Common myeloid progenitor, CD34-positive (primary cell): ENCODE results near the gene LRRC45.

Source experiments
- CTCF ChIA-PET: fragments of 350-600 bp; sonication (Branson Sonifier 250); formaldehyde crosslinking; loops from one replicate; lab custom pipeline; 2021; ENCODE audit warnings: antibody characterized with exemption; lab: Charles Lee
- POLR2A ChIA-PET: fragments of 350-600 bp; sonication (Branson Sonifier 250); formaldehyde crosslinking; loops from one replicate; lab custom pipeline; 2021; ENCODE audit warnings: antibody characterized with exemption; lab: Charles Lee
- DNase-seq, 3 donors: peaks; one replicate each; pipeline versions ENCODE4 v3.0.0 to v3.0.0-alpha.2; 2013
- H3K27ac ChIP-seq, 2 experiments: 1 replicate in 1 of 2; 2 replicates in 1 of 2; pipeline ENCODE4 v1.7.0; 2013; ENCODE audit warnings: inconsistent platforms in 2 of 2, low read length in 2 of 2, mild to moderate bottlenecking in 2 of 2, low read depth in 1 of 2, moderate library complexity in 1 of 2; ENCODE audit not compliant: severe bottlenecking in 2 of 2, insufficient read depth in 1 of 2, poor library complexity in 1 of 2
- H3K27me3 ChIP-seq, 5 experiments: replicated peaks in 2 of 5; 1 replicate in 3 of 5; 2 replicates in 2 of 5; pipeline versions ENCODE4 v1.6.1 to v1.7.0; 2013; ENCODE audit warnings: low read length in 4 of 5, mild to moderate bottlenecking in 2 of 5, moderate library complexity in 2 of 5, inconsistent platforms in 1 of 5; ENCODE audit not compliant: insufficient read depth in 5 of 5, control insufficient read depth in 4 of 5
- H3K36me3 ChIP-seq, 4 experiments: 1 replicate in 2 of 4; 2 replicates in 2 of 4; pipeline versions ENCODE4 v1.6.1 to v1.7.0; 2013; ENCODE audit warnings: low read length in 3 of 4, control low read depth in 1 of 4, mild to moderate bottlenecking in 1 of 4; ENCODE audit not compliant: control insufficient read depth in 4 of 4, insufficient read depth in 4 of 4
- H3K4me1 ChIP-seq, 4 experiments: 1 replicate in 3 of 4; 2 replicates in 1 of 4; pipeline versions ENCODE4 v1.6.1 to v1.7.1; 2013; ENCODE audit warnings: low read length in 3 of 4, mild to moderate bottlenecking in 3 of 4, control low read depth in 1 of 4, inconsistent platforms in 1 of 4, moderate library complexity in 1 of 4; ENCODE audit not compliant: control insufficient read depth in 4 of 4, insufficient read depth in 4 of 4; ENCODE audit errors: control extremely low read depth in 1 of 4
- H3K4me3 ChIP-seq, 7 experiments: 1 replicate in 4 of 7; 2 replicates in 3 of 7; pipeline versions ENCODE4 v1.5.1 to v1.7.0; 2013; ENCODE audit warnings: mild to moderate bottlenecking in 7 of 7, low read length in 6 of 7, moderate library complexity in 6 of 7, inconsistent platforms in 2 of 7, low read depth in 2 of 7, control low read depth in 1 of 7; ENCODE audit not compliant: insufficient read depth in 4 of 7, control insufficient read depth in 1 of 7; ENCODE audit errors: extremely low read depth in 1 of 7
- H3K9me3 ChIP-seq, 5 experiments: 1 replicate in 4 of 5; 2 replicates in 1 of 5; pipeline versions ENCODE4 v1.6.1 to v1.7.1; 2013; ENCODE audit warnings: low read length in 4 of 5, mild to moderate bottlenecking in 2 of 5, inconsistent platforms in 1 of 5, low read depth in 1 of 5, moderate library complexity in 1 of 5; ENCODE audit not compliant: control insufficient read depth in 4 of 5, insufficient read depth in 2 of 5; ENCODE audit errors: control extremely low read depth in 1 of 5
- WGBS: methylation state at CpG from one replicate; pipeline ENCODE4 v1.1.5; 2013; ENCODE audit not compliant: insufficient coverage; 5-methylcytosine and 5-hydroxymethylcytosine counted together

Gene LRRC45

DNA sequence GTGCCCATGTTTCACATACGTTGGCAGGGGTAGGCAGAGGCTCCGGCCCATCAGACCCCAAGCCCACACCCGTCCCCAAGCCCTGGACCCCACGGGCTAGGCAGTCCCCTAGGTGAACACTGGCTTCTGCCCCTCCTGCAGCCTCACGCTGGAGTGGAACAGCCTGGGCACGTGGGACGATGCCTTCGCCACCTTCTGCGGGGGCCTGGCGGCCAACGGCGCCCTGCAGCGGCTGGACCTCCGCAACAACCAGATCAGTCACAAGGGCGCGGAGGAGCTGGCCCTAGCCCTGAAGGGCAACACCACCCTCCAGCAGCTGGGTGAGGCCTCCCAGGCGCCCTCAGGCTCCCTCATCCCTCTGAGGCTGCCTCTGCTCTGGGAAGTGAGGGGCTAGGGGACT is 1.8 kb downstream of the LRRC45 start:
- ChIA-PET POLR2A (no interaction called here), CTCF (interaction anchor here (1.2 to 6.8 kb wide), 2 partner anchors 10 to 63 kb away, joined by 3 to 117 read pairs; partner anchors contain the start of gene NOTUM)
- peaks cover 0 to 40% (median 29%) of the 10 kb centered on the region in 4 experiments for H3K4me1 ChIP-seq
- peaks cover 0 to 12% (median 4%) of the 10 kb centered on the region in 4 experiments for H3K36me3 ChIP-seq
- H3K9me3 ChIP-seq = no peaks in the 10 kb centered on the region
- H3K27ac ChIP-seq = no peak overlapping the region
- 95% methylated on average over 8 of the region's 17 CpGs for WGBS
- H3K27me3 ChIP-seq = no peaks in the 10 kb centered on the region
- DNase-seq = no peak
- H3K4me3 ChIP-seq = no peak overlapping the region

DNA sequence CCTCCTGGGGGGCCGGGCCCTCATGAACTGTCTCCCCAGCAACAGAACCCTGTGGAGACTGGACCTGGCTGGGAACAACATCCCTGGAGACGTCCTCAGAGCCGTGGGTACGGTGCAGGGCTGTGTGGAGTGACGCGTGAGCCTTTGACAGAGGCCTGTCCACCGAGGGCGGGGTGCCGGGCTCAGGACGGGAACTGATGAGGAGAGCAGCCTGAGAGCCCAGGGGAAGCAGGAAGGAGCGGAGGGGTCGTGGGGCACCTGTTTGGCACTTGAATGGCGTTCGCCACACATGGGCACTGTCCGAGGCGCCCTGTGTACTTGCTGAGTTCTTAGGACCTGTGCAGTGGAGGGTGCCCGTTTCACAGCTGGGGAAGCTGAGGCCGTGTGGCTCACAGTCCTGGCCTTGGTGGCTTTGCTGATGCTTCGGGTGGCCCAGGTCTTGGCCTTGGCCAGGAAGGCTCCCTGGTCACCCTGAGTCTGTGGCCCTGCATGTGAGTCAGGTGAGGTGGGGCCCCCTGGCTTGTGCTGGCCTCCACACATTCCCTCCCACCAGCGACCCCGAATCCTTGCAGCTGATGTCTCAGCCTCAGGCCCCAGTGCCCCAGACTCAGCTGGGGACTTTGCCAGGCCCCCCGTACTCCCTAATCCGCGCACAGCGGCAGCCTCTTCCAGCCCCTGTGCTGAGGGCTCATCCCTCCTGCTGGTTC is 2.4 kb downstream of the LRRC45 start:
- CTCF ChIA-PET = interaction anchor here (1.1 to 1.3 kb wide), 3 partner anchors 9 to 129 kb away, joined by 3 to 4 read pairs (median 3); no protein-coding TSS in a partner anchor
- Histone ChIP-seq H3K4me3 (no peak overlapping the region), H3K9me3 (no peaks in the 10 kb centered on the region), H3K36me3 (peaks cover 0 to 12% (median 4%) of the 10 kb centered on the region in 4 experiments), H3K27me3 (no peaks in the 10 kb centered on the region), H3K27ac (no peak overlapping the region), H3K4me1 (peaks cover 0 to 46% (median 36%) of the 10 kb centered on the region in 4 experiments)
- POLR2A ChIA-PET = no interaction called here
- DNase-seq = no peak
- WGBS = 97% methylated on average over 23 of the region's 25 CpGs

DNA sequence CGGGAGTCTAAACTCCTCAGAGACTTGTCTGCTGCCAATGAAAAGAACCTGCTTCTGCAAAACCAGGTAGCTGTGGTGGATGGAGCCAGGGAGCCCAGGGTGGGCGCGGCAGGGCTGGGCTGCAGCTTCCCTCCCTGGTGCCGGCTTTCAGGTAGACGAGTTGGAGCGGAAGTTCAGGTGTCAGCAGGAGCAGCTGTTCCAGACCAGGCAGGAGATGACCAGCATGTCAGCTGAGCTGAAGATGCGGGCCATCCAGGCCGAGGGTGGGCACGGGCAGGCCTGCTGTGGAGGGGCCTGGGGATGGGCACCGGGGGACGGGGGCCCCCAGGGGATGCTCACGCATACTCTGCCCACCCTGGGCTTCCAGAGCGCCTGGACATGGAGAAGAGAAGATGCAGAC is 5.1 kb downstream of the LRRC45 start:
- ChIA-PET POLR2A (no interaction called here), CTCF (interaction anchor here (1.7 to 3.2 kb wide), 2 partner anchors 9 to 10 kb away, joined by 5 to 11 read pairs; partner anchors contain the start of gene DCXR)
- peaks cover 0 to 47% (median 34%) of the 10 kb centered on the region in 4 experiments for H3K4me1 ChIP-seq
- H3K27ac ChIP-seq = no peak overlapping the region
- no peaks in the 10 kb centered on the region for H3K9me3 ChIP-seq
- no peak overlapping the region for H3K4me3 ChIP-seq
- DNase-seq = no peak
- 98% methylated on average over 11 of the region's 13 CpGs for WGBS
- H3K36me3 ChIP-seq = peaks cover 0 to 12% (median 4%) of the 10 kb centered on the region in 4 experiments
- no peaks in the 10 kb centered on the region for H3K27me3 ChIP-seq

- no peak for DNase-seq
- CTCF ChIA-PET = interaction anchor here (1.0 to 3.2 kb wide), 9 partner anchors 9 to 207 kb away, joined by 3 to 18 read pairs (median 4); partner anchors contain the start of genes DCXR and NOTUM
- no peak overlapping the region for H3K27ac ChIP-seq
- H3K4me1 ChIP-seq = peaks cover 0 to 40% (median 27%) of the 10 kb centered on the region in 4 experiments
- H3K36me3 ChIP-seq = peaks cover 0 to 12% (median 4%) of the 10 kb centered on the region in 4 experiments
- POLR2A ChIA-PET = no interaction called here
- H3K27me3 ChIP-seq = no peaks in the 10 kb centered on the region
- 99% methylated on average over 9 of the region's 9 CpGs for WGBS
- no peak overlapping the region for H3K4me3 ChIP-seq
- H3K9me3 ChIP-seq = no peaks in the 10 kb centered on the region
Observed at GRCh38 chr17:82028966-82029365, 5.9 kb downstream of the LRRC45 start.

- no peak overlapping the region for H3K4me3 ChIP-seq
- H3K4me1 ChIP-seq = peaks cover 0 to 36% (median 23%) of the 10 kb centered on the region in 4 experiments
- DNase-seq = no peak
- CTCF ChIA-PET = interaction anchor here (1.0 to 3.2 kb wide), 10 partner anchors 11 to 207 kb away, joined by 3 to 18 read pairs (median 4); partner anchors contain the start of gene NOTUM
- H3K36me3 ChIP-seq = peaks cover 0 to 12% (median 4%) of the 10 kb centered on the region in 4 experiments
- WGBS = 100% methylated on average over 13 of the region's 16 CpGs
- H3K27me3 ChIP-seq = no peaks in the 10 kb centered on the region
- H3K27ac ChIP-seq = no peak overlapping the region
- POLR2A ChIA-PET = interaction anchor here (0.6 kb wide), 1 partner anchor 234 kb away, joined by 3 read pairs; no protein-coding TSS in a partner anchor
- H3K9me3 ChIP-seq = no peaks in the 10 kb centered on the region
Observed at GRCh38 chr17:82029391-82029790, 6.3 kb downstream of the LRRC45 start.

GRCh38 chr17:82029990-82030469 is 6.9 kb downstream of the LRRC45 start:
- Histone ChIP-seq H3K4me1 (peaks cover 0 to 33% (median 22%) of the 10 kb centered on the region in 4 experiments), H3K4me3 (peak overlapping the region in 3 of 7 experiments; percentile 65 to 79 (median 71)), H3K36me3 (peaks cover 0 to 15% (median 6%) of the 10 kb centered on the region in 4 experiments), H3K9me3 (no peaks in the 10 kb centered on the region), H3K27me3 (no peaks in the 10 kb centered on the region), H3K27ac (no peak overlapping the region)
- ChIA-PET CTCF (interaction anchor here (0.6 to 3.2 kb wide), 16 partner anchors 8 to 209 kb away, joined by 3 to 18 read pairs (median 3); partner anchors contain the start of gene NOTUM), POLR2A (interaction anchor here (0.6 to 1.4 kb wide), 3 partner anchors 35 to 234 kb away, joined by 3 to 4 read pairs (median 3); partner anchors contain the start of gene DUS1L)
- no peak for DNase-seq
- 70% methylated on average over 30 of the region's 31 CpGs for WGBS
